GM10248 (cell line): ENCODE results near the gene GTF3C6.
"Not testable (repeated sequence)": the region's sequence is repeated elsewhere in the genome, so short reads cannot be mapped to it uniquely, and the experiment has no call there.

Experiments
- CTCF ChIA-PET: fragments of 300-600 bp; sonication (Branson Sonifier 250); formaldehyde crosslinking; extraction: SDS; loops from one replicate; lab custom pipeline; 2021; ENCODE audit warnings: antibody characterized with exemption; lab: Yijun Ruan, JAX
- POLR2A ChIA-PET: fragments of 350-650 bp; sonication (Branson Sonifier 250); formaldehyde crosslinking; extraction: SDS; loops from one replicate; lab custom pipeline; 2020; ENCODE audit warnings: antibody characterized with exemption; lab: Yijun Ruan, JAX
- DNase-seq: peaks from one replicate; pipeline ENCODE4 v3.0.0; 2012; ENCODE audit errors: extremely low spot score
- TF ChIP-seq, protein P1 (sequence below): IDR thresholded peaks from 2 replicates; pipeline ENCODE4 v1.5.1; 2012; ENCODE audit warnings: mild to moderate bottlenecking, low read depth; ENCODE audit errors: extremely low read depth, missing control alignments, control extremely low read depth

The GTF3C6 gene

DNA sequence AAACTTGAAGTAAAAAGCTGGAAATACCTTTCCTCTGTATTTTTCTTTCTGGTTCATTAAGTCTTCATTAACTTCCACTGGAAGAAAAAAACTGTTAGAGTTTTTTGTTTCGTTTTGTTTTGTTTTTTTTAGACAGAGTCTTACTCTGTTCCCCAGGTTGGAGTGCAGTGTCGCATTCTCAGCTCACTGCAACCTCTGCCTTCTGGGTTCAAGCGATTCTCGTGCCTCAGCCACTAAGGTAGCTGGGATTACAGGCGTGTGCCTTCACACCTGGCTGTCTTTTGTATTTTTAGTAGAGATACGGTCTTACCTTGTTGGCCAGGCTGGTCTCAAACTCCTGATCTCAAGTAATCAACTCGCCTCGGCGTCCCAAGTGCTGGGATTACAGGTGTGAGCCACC, 38.2 kb downstream of the GTF3C6 start:
- CTCF ChIA-PET: no interaction called here
- TF ChIP-seq, protein P1, sequence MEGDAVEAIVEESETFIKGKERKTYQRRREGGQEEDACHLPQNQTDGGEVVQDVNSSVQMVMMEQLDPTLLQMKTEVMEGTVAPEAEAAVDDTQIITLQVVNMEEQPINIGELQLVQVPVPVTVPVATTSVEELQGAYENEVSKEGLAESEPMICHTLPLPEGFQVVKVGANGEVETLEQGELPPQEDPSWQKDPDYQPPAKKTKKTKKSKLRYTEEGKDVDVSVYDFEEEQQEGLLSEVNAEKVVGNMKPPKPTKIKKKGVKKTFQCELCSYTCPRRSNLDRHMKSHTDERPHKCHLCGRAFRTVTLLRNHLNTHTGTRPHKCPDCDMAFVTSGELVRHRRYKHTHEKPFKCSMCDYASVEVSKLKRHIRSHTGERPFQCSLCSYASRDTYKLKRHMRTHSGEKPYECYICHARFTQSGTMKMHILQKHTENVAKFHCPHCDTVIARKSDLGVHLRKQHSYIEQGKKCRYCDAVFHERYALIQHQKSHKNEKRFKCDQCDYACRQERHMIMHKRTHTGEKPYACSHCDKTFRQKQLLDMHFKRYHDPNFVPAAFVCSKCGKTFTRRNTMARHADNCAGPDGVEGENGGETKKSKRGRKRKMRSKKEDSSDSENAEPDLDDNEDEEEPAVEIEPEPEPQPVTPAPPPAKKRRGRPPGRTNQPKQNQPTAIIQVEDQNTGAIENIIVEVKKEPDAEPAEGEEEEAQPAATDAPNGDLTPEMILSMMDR: no peak
- POLR2A ChIA-PET: no interaction called here
- DNase-seq: no peak

DNA sequence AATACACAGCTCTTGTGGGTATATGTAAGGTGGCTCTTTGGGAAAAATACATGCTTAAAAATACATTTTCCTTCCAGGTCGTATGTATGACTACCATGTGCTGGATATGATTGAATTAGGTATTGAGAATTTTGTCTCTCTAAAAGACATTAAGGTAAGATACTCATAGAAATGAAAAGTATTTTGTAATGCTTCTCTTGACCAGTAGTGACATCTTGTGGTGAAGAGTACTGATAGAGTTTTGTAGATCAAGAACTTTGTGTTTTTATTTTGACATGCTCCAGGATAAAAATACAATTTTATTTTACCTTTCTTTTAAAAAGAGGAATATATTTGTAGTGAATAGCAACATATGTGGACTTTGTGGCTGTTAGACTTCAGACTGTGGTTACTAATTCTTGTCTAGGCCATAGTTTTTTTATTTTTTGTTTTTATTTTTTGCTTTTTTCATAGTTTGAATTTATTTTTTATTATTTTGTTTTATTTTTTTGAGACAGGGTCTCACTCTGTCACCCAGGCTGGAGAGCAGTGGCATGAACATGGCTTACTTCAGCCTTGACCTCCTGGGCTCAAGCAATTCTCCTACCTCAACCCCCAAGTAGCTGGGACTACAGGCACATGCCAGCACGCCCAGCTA, 41.2 kb downstream of the GTF3C6 start:
- TF ChIP-seq, protein P1: no peak
- DNase-seq: no peak
- ChIA-PET POLR2A (no interaction called here), CTCF (interaction anchor here (0.9 to 1.7 kb wide), 4 partner anchors 12 to 471 kb away, joined by 3 to 9 read pairs (median 7); no protein-coding TSS in a partner anchor)

DNA sequence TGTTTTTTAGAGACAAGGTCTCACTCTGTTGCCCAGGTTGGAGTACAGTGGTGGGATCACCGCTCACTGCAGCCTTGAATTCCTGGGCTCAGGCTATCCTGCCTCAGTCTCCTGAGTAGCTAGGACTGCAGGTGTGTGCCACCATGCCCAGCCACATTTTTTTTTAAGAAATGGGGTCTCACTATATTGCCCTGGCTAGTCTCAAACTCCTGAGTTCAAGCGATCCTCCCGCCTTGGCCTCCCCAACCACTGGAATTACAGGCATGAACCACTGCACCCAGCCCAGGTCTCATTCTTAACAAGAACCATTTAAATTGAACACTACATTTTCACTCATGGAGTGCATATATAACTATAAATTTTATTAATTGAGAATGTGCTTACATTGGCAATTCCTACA, 43.8 kb downstream of the GTF3C6 start:
- CTCF ChIA-PET: interaction anchor here (1.3 kb wide), 1 partner anchor 10 kb away, joined by 3 read pairs; no protein-coding TSS in a partner anchor
- POLR2A ChIA-PET: interaction anchor here (1.2 kb wide), 1 partner anchor 29 kb away, joined by 3 read pairs; no protein-coding TSS in a partner anchor
- no peak for DNase-seq
- TF ChIP-seq, protein P1: no peak

DNA sequence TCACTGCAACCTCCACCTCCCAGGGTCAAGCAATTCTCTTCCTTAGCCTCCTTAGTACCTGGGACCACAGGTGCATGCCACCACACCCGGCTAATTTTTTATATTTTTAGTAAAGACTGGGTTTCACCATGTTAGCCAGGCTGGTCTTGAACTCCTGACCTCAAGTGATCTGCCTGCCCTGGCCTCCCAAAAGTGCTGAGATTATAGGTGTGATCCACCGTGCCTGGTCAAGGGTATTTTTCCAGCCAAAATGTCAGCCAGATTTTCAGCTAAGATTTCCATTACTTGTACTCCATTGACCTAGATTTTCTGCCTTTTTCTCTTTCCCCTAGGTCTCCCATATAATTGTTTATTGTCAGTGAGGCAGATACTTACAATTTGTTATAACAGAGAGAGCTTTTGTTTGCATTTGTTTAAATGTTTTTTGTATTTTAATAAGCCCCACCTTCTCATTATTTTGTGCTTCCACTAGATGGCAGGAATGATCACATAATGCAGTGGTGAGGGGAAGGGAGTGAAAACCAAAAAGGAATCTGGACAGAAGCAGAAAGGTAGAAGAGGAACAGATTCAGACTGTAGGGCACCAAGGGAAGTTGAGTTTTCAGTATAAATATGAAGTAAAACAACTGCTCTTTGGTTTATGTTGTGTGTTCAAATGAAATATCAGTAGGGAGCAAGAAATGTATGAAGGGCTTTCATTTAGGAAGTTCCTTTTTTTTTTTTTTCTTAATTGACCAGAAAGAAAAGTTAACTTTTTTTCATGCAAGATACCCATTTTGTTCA, 53.0 kb downstream of the GTF3C6 start:
- ChIA-PET CTCF (interaction anchor here (0.6 to 4.8 kb wide), 43 partner anchors 8 to 1075 kb away, joined by 3 to 48 read pairs (median 4); partner anchors contain the start of genes FAM229B, GTF3C6, RPF2 and TUBE1), POLR2A (interaction anchor here (1.3 kb wide), 1 partner anchor 10 kb away, joined by 3 read pairs; no protein-coding TSS in a partner anchor)
- DNase-seq: peak; percentile 58
- TF ChIP-seq, protein P1: peak; percentile 58

DNA sequence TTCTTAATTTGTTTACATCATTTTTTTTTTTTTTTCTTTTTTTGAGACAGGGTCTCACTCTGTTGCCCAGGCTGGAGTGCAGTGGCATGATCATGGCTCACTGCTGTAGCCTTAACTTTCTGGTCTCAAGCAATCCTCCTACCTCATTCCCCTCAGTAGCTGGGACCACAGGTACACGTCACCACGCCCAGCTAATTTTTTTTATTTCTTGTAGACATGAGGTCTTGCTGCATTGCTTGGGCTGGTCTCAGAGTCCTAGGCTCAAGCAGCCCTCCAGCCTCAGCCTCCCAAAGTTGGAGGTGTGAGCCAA, 53.6 kb downstream of the GTF3C6 start:
- DNase-seq: no peak
- TF ChIP-seq, protein P1: no peak
- CTCF ChIA-PET: interaction anchor here (0.9 to 4.8 kb wide), 18 partner anchors 9 to 1075 kb away, joined by 3 to 48 read pairs (median 6); partner anchors contain the start of genes FAM229B and TUBE1
- POLR2A ChIA-PET: no interaction called here

DNA sequence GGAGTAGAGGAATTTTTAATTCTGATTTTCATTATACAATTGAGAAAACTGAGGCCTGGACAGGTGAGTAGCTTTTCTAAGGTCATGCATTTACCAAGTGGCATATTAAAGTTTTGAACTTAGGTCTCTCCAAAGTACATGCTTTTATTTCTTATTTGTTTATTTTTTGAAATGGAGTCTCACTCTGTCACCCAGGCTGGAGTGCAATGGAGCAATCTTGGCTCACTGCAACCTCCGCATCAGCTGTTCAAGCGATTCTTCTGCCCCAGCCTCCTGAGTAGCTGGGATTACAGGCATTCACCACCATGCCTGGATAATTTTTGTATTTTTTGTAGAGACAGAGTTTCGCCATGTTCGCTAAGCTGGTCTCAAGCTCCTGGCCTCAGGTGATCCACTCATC, 54.0 kb downstream of the GTF3C6 start:
- POLR2A ChIA-PET, DNase-seq: not testable (repeated sequence)
- CTCF ChIA-PET: interaction anchor here (0.9 to 4.8 kb wide), 12 partner anchors 9 to 1074 kb away, joined by 3 to 48 read pairs (median 12); partner anchors contain the start of genes FAM229B and TUBE1
